Measurements from ENCODE around the gene FAM9A.

FAM9A gene

DNA sequence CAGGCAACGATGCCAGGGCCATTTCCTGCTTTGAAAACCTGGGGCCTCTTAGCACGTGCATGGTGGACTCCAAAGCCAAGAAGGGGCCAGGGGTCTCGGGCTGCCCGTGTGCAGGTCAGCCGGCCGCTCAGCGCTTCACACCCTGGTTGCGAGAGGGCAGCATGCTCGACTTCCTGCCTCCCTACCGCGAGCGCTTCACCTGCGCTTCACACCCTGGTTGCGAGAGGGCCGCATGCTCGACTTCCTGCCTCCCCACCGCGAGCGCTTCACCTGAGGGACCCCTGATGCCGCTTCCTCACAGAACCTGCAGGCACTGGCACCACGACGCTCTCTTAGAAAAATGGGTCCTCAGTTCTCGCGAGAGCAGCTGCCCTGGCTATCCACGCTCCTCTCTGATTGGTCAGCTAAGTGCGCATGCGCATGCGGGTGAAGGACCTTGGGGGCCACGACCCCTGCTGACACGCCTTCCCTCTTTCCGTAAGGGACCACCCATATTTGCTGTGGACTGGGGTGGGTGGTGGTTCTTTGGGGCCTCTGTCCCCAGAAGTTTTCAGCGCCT is at the start of gene FAM9A:
TSS of gene FAM9A (minus strand) at position 343 of the 559 bp plus-strand sequence. CDS start 1,212 bp downstream, outside the sequence.
- DNase-seq = no peak

DNA sequence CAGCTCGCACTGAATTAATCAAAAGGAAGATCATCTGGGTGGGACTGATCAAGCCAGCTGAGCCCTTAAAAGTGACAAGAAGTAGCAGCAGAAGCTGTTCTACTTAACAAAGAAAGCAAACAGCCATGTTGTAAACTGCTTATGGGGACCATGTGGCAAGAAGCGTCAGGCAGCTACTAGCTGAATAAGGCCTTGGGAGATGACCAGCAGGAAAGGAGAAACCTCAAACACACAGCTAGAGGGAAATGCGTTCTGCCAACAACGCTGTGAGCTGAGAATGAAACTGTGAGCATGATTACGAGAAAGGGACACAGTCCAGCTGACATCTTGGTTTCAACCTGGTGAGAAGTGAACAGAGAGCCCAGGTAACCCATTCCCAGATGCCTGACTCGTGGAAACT is 49.3 kb upstream of the FAM9A start:
- no peak for DNase-seq

DNA sequence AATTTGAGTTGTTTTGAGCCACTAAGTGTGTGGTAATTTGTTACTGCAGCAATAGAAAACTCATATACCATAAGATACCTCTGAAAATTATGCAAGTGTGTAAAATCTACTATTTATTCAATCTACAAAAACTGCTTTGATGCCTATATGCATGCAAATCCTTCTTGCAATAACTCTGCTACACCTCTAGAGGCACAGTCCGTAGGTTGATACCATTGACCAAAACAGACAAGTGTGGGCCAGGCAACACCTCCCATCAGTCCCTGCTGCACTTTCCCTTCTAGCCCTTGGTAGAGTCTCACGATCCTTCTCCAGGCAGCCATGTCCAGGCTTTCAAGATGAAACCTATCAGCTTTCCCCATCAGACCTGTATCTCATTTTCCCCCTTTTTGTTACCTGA is 48.8 kb upstream of the FAM9A start:
- no peak for DNase-seq

DNA sequence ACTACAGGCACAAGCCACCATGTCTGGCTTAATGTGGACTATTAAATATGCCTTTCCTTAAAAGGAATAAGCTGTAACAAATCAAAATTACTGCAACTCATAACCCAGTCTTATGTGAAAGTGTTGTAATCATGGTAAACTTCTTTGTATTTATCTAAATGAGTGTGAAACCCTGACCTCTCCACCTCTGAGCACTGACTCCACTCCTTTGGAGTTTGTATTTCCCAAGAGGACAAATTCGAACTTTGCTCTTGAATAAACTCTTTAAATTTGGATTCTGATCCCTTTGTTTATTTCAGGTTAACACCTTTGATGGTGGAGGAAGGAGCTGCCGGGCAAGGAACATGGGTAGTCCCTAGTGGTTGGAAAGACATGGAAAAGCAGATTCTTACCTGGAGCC is 48.3 kb upstream of the FAM9A start:
- DNase-seq = no peak

DNA sequence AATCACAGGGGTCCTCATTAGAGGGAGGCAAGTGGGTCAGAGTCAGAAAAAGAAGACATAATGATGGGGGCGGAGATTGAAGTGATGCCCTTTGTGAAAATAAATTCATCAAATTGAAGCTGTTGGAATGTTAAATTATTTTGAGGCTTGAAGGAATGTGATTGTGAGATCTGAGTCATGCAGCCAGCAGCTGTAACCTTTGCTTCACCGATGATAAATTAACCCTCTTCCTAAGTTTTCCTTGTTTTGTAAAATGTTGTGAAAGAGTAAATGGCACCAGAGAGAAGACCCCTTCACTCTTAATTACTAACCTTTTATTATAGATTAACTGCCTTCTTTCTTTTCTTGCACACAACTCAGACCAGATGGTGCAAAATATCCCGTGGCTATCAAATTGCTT is 47.7 kb upstream of the FAM9A start:
- peak; percentile 60 for DNase-seq

DNA sequence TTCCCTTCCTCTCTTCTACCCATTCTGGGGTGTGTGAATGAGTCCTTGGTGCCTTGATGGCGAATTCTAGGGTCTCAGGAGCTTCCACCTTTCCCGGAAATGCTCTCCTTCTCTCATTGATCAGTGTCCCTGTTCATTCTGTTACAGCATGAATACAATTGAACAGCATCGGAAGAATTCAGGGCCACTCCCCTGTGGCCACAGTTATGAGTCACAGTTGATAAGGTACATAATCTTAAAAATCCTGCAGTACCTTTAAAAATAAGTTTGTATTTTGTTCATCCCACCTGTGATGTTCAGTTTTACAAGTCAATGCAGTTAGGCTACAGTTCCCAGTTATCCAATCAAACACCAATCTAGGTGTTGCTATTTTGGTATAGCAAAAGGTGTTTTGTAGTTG is 47.3 kb upstream of the FAM9A start:
- no peak for DNase-seq

DNA sequence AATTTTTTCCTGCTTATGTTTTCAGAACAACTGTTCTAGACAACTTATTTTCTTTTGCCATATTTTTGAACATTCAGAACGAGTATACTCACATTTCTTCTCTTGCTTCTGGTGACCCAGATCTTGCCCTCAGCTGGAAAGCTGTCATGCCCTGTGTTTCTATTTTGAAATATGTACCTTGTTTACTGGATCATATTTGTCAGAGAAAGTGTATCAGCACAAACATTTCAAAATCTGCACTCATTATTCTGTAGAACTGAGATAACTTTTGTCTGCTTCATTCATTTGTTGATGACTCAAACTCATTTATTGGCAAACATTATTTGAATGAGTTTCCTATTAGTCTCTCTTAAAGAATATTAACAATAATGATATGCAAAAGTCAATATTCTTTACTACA is 46.2 kb upstream of the FAM9A start:
- no peak for DNase-seq

DNA sequence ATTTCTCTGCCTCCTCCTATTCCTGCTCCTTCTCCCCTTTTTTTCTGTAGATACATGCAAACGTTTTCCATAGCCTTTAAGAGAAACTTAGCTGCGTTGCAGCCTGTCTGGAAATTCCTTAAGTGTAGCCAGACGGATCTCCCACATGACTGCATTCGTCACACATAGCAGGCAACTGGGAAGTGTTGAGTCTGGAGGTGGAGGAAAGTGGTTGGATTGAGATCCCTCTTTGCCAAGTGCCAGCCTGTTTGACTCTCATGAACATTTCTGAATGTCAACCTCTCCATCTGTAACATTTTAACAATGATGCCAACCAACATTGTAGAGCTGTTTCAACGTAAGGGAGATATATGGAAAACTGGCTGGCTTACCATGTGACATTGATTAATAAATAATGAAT is 45.1 kb upstream of the FAM9A start:
- DNase-seq = peak; percentile 37

DNA sequence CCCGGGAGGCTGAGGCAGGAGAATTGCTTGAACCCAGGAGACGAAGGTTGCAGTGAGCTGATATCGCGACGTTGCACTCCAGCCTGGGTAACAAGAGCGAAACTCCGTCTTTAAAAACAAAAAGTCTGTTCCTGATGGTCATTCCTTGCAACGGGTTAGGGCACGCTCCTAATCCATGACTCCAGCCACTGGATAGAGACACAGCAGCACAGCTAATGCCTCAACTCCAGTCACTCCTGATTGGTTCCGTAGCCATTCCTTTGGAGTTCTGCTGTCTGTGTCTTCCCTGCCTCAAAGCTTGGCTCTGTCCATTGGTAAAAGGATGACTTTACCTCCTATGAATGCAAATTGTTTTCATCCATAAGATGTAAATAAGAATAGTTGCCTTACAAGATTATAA is 44.3 kb upstream of the FAM9A start:
- DNase-seq = no peak

DNA sequence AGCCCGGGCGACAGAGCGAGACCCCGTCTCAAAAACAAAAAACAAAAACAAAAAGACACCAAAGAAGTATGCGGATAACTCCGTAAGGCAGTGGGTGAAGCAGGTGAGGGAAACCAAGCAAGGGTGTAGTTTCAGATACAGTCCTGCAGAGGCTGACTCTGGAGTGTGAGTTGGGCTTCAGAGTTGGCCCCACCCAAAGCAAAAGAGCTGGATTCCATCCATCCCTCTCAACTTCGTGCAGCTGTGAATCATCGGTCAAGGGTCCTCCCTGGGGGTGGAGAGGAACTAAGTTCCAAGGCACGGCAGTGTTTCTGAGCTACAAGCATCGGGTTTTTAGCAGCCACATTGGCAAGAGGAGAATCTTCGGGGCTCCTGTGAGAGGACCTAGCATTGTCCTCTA is 43.9 kb upstream of the FAM9A start:
- DNase-seq = peak; percentile 72

DNA sequence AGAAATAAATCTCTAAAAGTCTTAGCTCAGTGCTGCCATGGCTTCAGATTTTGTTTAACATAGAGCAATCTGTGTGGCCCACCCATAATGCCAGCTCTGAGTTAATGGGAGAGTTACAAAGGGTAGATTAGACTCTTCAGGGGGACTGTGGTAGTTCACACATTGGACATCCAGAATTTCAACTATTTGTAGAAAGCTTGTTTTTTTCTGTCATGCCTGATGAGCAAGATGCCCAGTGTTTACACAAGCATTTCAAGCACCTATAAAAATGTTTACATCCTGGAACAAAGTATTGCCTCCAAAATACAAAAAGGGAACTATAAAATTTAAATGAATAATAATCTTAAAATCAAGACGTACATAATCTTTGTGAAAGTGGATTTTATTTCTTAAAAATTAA is 43.0 kb upstream of the FAM9A start:
- DNase-seq = no peak

DNA sequence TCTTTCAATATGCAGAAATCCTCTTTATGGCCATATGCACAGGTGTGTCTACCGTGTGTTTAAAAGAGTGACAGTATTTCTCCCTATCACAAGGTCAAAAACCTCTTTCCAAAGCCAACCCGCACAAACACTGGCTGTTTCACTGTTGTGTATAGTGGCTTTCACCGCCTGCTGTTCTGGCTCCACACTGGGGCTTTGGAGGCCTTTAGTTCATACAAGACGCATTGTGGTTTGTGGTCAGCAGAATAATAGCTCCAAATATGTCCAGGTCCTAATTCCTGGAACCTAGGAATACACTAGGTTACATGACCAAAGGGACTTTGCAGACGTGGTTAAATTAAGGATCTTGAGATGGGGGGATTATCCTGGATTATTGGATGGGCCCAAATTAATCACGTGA is 40.7 kb upstream of the FAM9A start:
- DNase-seq = peak; percentile 33

DNA sequence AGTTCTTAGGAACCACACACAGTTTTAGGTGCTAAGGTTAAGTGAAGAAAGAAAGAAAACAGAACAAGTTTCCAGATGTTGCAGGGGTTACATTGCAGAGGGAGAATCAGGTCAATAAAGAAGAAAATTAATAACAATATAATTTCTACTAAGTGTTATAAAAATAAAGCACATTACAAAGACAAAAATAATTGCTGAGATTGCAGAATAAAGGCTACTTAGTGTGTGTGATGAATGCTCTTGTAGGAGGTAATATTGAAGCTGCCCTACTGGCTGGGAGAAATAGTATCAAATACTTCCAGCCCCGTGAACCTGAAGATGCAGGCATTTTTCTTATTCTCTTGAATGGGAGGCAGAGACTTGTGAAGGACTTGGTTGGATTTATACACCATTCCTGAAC is 33.2 kb upstream of the FAM9A start:
- DNase-seq = no peak

DNA sequence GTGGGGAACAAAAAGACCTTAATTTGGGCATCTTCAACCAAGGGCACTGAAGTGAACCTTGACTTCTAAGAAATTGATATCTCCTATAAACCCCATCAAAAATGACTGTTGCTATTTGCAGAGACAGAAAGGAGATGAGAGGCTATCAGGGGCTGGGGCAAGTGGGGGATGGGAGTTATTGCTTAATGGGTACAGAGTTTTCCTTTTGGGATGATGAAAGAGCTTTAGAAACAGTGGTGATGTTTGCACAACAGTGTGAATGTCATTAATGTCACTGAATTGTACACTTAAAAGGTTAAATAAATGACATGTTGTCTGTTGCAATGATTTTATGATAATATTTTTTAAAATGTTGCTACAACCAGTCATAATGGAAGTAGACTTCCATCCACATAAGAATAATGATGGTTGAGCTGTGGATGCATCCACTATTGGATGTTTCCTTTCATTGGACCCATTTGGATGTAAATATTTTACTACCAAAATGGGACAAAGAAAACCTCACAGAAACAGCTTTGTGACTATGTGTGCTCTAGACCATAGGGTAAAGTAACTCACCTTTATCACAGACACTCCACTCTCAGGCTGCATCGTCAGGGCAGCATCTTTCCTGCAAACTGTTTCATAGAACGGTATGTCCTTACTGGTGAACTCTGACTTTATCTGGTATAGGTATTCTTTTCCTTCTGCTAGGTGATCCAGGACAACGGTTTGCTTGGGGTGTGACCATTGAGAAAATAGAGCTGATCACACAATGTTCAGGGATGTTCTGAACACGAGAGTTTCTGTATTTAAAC is 31.6 kb upstream of the FAM9A start:
- no peak for DNase-seq

DNA sequence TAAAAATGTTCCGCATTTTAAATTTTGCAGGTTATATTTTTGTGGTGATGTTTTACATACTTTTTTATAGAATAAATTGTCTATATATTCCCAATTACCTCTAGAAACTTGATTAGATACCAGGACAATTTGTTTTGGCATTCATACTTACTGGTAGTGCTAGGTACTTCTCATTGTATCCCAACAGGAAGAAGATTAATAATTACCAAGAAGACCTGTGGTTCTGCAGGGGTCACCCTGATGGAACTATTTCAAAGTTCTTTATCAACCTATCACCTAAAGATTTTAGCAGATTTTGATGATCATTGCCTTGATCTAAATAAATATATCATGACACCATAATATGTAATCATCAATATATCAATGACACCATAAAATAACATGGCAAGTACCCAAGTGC is 22.5 kb upstream of the FAM9A start:
- DNase-seq = no peak

DNA sequence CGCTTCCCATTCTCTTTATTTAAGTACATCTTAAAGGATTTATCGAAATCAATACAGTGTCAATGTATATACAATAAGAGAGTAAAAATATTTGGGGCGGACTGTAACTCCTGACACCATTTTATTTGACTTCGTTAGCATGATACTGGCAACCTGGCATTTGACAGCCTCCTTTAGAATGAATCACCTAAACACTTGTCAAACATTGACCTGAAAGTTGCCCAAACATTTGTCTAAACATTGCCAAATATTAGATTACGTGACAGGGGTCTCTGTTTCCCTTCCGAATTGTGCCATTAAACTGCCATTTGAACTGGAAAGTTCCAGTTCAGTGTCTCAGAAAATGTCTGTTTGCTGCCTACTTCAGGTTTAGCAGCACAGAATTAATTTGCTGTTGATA is 20.8 kb upstream of the FAM9A start:
- DNase-seq = no peak

DNA sequence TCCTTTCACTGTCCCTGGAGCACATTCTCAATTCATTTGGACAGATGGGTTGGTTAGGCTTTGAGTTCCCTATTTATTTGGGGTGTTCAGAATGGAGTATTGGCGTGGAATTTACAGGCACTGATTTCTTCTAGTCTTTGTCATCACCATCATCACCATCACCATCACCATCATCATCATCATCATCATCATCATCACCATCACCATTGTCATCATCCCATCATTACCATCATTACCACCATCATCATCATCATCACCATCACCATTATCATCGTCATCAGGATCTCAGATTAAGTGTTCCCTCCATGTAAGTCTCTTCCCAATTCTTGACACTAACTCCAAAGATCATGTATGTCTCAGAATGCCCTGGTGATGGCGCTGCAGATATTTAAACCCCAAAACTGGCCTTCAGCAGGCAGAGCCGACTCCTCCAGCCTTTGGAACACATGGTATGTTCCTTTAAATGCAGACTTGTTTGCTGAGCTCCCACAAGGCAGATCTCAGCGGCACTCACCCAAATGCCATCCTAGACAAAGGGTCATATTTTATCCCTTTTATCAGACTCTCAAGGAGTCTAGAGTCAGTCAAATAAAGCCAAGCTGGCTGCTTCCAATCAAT is 19.8 kb upstream of the FAM9A start:
- DNase-seq = peak; percentile 9

DNA sequence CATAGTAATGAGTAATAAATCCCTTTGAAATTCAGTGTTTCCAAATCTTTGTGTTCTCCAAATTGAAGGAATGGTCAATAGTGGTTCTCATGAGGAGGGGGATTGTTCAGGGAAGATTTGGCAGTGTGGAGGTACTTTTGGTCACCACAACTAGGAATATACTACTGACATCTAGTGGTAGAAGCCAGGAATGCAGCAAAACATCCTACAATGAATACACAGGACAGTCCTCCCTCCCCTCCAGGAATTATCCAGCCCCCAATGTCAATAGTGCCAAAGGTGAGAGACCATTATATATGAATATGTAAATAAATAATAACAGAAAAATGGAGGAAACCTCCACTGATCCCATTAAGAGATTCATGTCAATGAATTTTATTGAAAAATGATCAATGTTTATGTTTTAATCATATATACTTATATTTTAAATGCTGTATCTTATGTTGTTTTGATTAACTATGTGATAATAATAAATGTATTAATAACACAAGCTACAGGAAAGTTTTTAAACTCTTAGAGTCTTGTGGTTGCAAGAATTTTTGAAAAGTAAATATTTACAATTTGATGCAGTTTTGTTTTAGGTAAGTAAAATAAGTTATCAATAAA is 14.4 kb upstream of the FAM9A start:
- DNase-seq = peak; percentile 35

DNA sequence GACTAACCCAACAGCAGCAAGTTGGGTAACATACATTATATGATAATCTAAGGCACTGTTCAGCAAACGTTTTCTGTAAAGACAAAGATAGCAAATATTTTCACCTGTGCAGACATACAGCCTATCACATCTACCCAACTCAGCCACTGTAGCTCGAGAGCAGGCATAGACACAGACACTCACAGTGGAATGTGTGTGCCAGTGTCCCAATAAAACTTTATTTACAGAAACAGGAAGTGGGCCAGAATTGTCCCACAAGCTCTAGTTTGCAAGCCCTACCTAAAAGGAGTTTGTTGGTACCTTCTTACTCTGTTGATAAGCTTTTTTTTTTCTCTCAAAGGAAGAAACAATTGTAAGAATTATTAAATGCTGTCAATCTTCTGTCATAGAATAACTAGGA is 11.9 kb upstream of the FAM9A start:
- no peak for DNase-seq

DNA sequence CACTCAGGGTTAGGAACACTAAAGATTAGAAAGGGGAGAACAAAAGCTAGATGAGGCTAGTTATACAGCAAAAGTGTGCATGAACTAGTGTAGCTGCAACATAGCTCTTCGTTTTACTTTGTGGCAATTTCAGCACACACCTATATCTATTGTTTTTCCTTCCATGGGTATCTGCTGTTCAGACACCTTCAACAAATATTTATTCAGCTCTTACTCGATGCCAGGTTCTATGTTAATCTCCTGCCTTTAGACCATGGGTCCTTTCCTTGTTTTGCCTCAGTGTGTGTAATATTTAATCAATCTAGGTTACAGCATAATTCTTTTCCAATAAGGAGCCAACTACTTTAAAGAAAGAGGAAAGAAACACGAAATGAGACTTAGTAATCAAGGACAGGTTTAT is 10.4 kb upstream of the FAM9A start:
- DNase-seq = no peak

DNA sequence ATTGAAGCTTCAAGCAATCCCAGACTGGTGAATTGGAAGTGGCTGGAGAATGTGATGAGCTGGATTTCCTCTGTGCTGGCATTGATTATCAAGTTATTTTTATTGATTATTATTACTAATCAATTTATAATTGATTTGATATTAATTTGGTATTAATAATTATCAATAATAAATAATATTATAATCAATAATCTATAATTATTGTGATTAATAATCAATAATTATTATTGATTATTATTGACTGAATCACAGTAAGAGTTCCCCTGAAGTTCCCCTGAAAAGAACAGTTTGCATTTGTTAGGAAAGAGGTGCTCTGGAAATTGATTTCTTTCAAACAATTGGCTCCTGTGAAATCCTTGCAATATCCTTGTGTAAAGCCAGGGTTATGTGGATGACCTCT is 7.5 kb upstream of the FAM9A start:
- no peak for DNase-seq

DNA sequence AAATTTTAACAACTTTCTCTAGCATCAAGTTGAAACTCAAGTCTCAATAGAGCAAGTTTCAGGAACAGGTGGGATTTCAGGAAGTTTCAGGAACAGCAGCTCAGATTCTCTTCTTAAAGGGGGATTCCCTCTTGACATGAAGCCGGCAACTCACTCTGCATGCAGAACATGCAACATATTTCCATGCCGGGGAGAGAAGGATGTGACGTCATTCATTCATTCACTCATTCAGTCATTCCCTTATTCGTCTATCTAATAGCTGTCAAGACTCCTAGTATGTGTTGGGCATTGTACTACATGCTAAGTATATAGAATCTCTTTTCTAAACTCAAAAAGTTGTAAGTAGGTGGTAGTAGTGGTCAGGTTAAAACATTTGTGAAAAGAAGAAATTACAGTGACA is 4.8 kb upstream of the FAM9A start:
- no peak for DNase-seq

DNA sequence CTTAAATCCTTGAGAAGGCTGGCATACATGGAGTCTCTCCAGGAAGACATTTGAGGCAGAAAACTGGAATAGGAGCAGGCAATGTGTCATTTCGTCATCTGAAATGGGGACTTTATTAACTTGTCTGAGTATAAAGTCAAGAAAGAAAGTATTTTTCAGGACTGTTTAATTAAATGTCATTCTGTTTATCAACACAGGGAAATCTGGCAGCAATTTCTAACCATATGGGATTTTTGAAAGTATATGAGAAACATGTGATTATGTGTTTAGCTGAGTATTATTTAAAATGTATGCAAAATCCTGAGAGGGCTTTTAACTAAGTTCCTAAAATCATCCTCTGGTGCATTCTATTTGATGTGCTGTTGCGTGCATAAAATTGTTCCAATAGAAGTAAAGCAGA is 3.9 kb upstream of the FAM9A start:
- no peak for DNase-seq

DNA sequence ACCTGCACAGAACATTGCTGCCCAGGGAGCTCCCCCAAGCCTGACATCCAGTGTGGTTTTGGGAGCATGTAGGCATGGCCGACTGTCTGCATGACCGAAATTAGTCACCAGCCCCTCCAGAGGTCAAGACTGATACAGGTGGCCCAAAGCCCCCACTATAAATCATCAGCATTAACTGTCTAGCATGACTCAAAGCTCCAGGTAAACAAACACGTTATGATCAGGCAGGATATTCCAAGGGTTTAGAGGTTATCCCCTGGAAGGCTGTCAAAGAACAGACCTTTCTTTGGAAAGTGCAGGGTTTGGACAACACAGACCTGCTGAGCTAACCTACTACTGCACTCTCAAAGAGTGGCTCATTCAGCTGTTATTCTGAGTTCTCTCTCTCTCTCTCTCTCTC is 2.1 kb upstream of the FAM9A start:
- DNase-seq = no peak
